GM12878 (cell line): ENCODE data around the gene MYOD1. TPM values are rescaled to one million over a fixed set of nuclear protein-coding genes. Genes with fewer than 3 reads are reported as not detected.

Experiments
- ATAC-seq: fragments of 200-7000 bp; cut with Tn5 transposase; 3 replicates; pipeline ENCODE4 v1.9.1; 2020; ENCODE audit warnings: mild to moderate bottlenecking, moderate library complexity
- BruUV-seq: library from RNA; stranded (reverse); fragments of 400-500 nt; replicated peaks from 2 replicates; lab custom pipeline; 2021; lab: Mats Ljungman, UMichigan
- CTCF ChIA-PET: fragments of 300-600 bp; sonication (Branson Sonifier 250); formaldehyde crosslinking; extraction: SDS; loops from one replicate; lab custom pipeline; 2021; ENCODE audit warnings: inconsistent platforms; lab: Yijun Ruan, JAX
- POLR2A ChIA-PET: fragments of 350-600 bp; formaldehyde crosslinking; extraction: SDS; loops from one replicate; lab custom pipeline; 2021; ENCODE audit warnings: inconsistent platforms; lab: Charles Lee
- RAD21 ChIA-PET: fragments of 300-600 bp; sonication (Branson Sonifier 250); formaldehyde crosslinking; loops from one replicate; lab custom pipeline; 2023; ENCODE audit warnings: antibody characterized with exemption; ENCODE audit not compliant: unreplicated experiment; lab: Charles Lee
- SMC1A ChIA-PET: fragments of 300-600 bp; sonication (Branson Sonifier 250); formaldehyde crosslinking; loops from one replicate; lab custom pipeline; 2023; ENCODE audit not compliant: unreplicated experiment, uncharacterized antibody; lab: Charles Lee
- DNase-seq: peaks from one replicate; pipeline ENCODE4 v3.0.0-alpha.2; 2011; ENCODE audit warnings: low read depth, low spot score
- FAIRE-seq: peaks from 3 replicates; lab custom pipeline; 2011; peaks lifted over from hg19 to GRCh38; lab: Jason Lieb, UNC
- H2AFZ ChIP-seq: 2 replicates; pipeline ENCODE4 v1.6.0; 2011; ENCODE audit warnings: low read depth, low read length, control low read depth; ENCODE audit not compliant: control insufficient read depth
- H3K27ac ChIP-seq: 2 replicates; pipeline ENCODE4 v1.5.1; 2011; ENCODE audit warnings: control low read depth; ENCODE audit not compliant: control insufficient read depth, insufficient read depth
- H3K27me3 ChIP-seq, 2 experiments: replicated peaks in 1 of 2; 2 replicates each; pipeline versions ENCODE4 v1.6.0 to v1.6.1; 2011; ENCODE audit warnings: low read length in 1 of 2; ENCODE audit not compliant: control insufficient read depth in 2 of 2, insufficient read depth in 2 of 2
- H3K36me3 ChIP-seq, 2 experiments: 2 replicates each; pipeline ENCODE4 v1.5.1; 2011; ENCODE audit warnings: low read length in 1 of 2; ENCODE audit not compliant: control insufficient read depth in 2 of 2, insufficient read depth in 2 of 2
- H3K4me1 ChIP-seq: 2 replicates; pipeline ENCODE4 v1.6.1; 2011; ENCODE audit warnings: mild to moderate bottlenecking, low read length, moderate library complexity, mixed read lengths; ENCODE audit not compliant: control insufficient read depth, insufficient read depth
- H3K4me2 ChIP-seq: 2 replicates; pipeline ENCODE4 v1.6.0; 2011; ENCODE audit warnings: control low read depth; ENCODE audit not compliant: control insufficient read depth, insufficient read depth
- H3K4me3 ChIP-seq: fragments of 200-600 bp; sonication (generic); 2 replicates; pipeline ENCODE4 v1.5.1; 2016
- H3K79me2 ChIP-seq: 2 replicates; pipeline ENCODE4 v1.6.0; 2011; ENCODE audit warnings: low read length; ENCODE audit not compliant: control insufficient read depth, insufficient read depth
- H3K9ac ChIP-seq: 2 replicates; pipeline ENCODE4 v1.8.0; 2011; ENCODE audit warnings: low read length, control low read depth, mixed read lengths; ENCODE audit not compliant: control insufficient read depth, insufficient read depth
- H3K9me3 ChIP-seq: replicated peaks from 3 replicates; pipeline ENCODE4 v1.5.1; 2011; ENCODE audit warnings: mild to moderate bottlenecking, low read length; ENCODE audit not compliant: control insufficient read depth, insufficient read depth
- H4K20me1 ChIP-seq: 2 replicates; pipeline ENCODE4 v1.6.0; 2011; ENCODE audit not compliant: control insufficient read depth, insufficient read depth
- CHD4 ChIP-seq: fragments of 200-600 bp; sonication (generic); IDR thresholded peaks from 2 replicates; pipeline ENCODE4 v1.6.1; 2016; ENCODE audit warnings: mild to moderate bottlenecking
- ESRRA ChIP-seq: IDR thresholded peaks from 2 replicates; pipeline ENCODE4 v1.6.1; 2012; ENCODE audit warnings: mild to moderate bottlenecking, low read length, improper control_type of control experiment
- EZH2 ChIP-seq: IDR thresholded peaks from 2 replicates; pipeline ENCODE4 v1.6.1; 2012; ENCODE audit warnings: low read depth, mild to moderate bottlenecking, control low read depth, inconsistent platforms, low read length, borderline replicate concordance; ENCODE audit not compliant: control insufficient read depth
- HCFC1 ChIP-seq: fragments of 150-350 bp; IDR thresholded peaks from 2 replicates; pipeline ENCODE4 v1.6.1; 2014; ENCODE audit warnings: low read length
- NRF1 ChIP-seq: conservative IDR thresholded peaks from 2 replicates; pipeline ENCODE4 v1.6.1; 2011; ENCODE audit warnings: mild to moderate bottlenecking, low read depth, low read length, improper control_type of control experiment
- RBBP5 ChIP-seq: fragments of 200-600 bp; sonication (generic); conservative IDR thresholded peaks from 2 replicates; pipeline ENCODE4 v1.6.1; 2016
- RFX5 ChIP-seq: IDR thresholded peaks from 2 replicates; pipeline ENCODE4 v1.6.1; 2011; ENCODE audit warnings: low read depth, low read length, improper control_type of control experiment
- STAT1 ChIP-seq: fragments of 450-650 bp; conservative IDR thresholded peaks from 2 replicates; pipeline ENCODE4 v1.6.1; 2014; ENCODE audit warnings: antibody characterized with exemption, mild to moderate bottlenecking
- TCF7 ChIP-seq: IDR thresholded peaks from 2 replicates; pipeline ENCODE4 v1.6.1; 2014; ENCODE audit warnings: antibody characterized with exemption, borderline replicate concordance
- YY1 ChIP-seq: IDR thresholded peaks from 2 replicates; pipeline ENCODE4 v1.6.1; 2011; ENCODE audit warnings: low read depth, mild to moderate bottlenecking, low read length
- WGBS: methylation state at CpG from one replicate; pipeline ENCODE4 v1.1.6; 2016; ENCODE audit warnings: low lambda C conversion rate; ENCODE audit not compliant: insufficient replicate concordance, insufficient coverage; ENCODE audit errors: missing lambda C conversion rate; 5-methylcytosine and 5-hydroxymethylcytosine counted together
- in situ Hi-C: fragments of 300-500 bp; cut with MboI; formaldehyde crosslinking; loops from 9 replicates; pipeline ENCODE4 v1.14.3; 2018; ENCODE audit warnings: mixed read lengths
- intact Hi-C: fragments of 100-400 bp; cut with micrococcal nuclease; formaldehyde crosslinking; loops from one replicate; pipeline ENCODE4 v1.14.2; 2022; ENCODE audit not compliant: unreplicated experiment
- polyA plus RNA-seq, 11 experiments: library from polyadenylated mRNA; depleted of rRNA in 4 of 11; unstranded in 6 of 11; stranded (reverse) in 5 of 11; fragments of >200 nt; fragmentation: Nextera tagmentation in 4 of 11; fragmentation: Illumina TruSeq in 1 of 11; extraction: Ambion mirVana in 4 of 11; extraction: Trizol in 1 of 11; gene quantifications; 1 replicate in 1 of 11; 2 replicates in 10 of 11; pipeline versions ENCODE4 v1.2.1 to v1.2.3, GENCODE V29; 2011 to 2016; ENCODE audit warnings: inconsistent platforms in 2 of 11, missing spikeins in 2 of 11, low read depth in 1 of 11
- total RNA-seq, 4 experiments: library from RNA; depleted of rRNA in 3 of 4; stranded (reverse); fragments of >200 nt in 3 of 4; fragmentation: Illumina TruSeq in 1 of 4; extraction: Trizol in 1 of 4; gene quantifications; 2 replicates each; pipeline versions ENCODE4 v1.2.1 to v1.2.3, GENCODE V29; 2013 to 2021
- TF ChIP-seq, protein P1 (sequence below): fragments of 450-650 bp; formaldehyde crosslinking; IDR thresholded peaks from 2 replicates; pipeline ENCODE4 v1.5.0; 2022; ENCODE audit warnings: mild to moderate bottlenecking, missing genetic modification characterization
- TF ChIP-seq, protein P2 (sequence below): fragments of 450-650 bp; IDR thresholded peaks from 2 replicates; pipeline ENCODE4 v1.6.1; 2017; ENCODE audit warnings: mild to moderate bottlenecking, low read depth, inconsistent platforms; ENCODE audit not compliant: poor library complexity, severe bottlenecking
- TF ChIP-seq, protein P3 (sequence below): IDR thresholded peaks from 2 replicates; pipeline ENCODE4 v1.6.1; 2011; ENCODE audit warnings: low read depth, low read length, improper control_type of control experiment, borderline replicate concordance

Gene MYOD1
- total and polyA plus RNA-seq, 10 of the 15 experiments (the other 5 are each of a cell fraction or from before 2014, with no cell fraction given) = not detected

DNA sequence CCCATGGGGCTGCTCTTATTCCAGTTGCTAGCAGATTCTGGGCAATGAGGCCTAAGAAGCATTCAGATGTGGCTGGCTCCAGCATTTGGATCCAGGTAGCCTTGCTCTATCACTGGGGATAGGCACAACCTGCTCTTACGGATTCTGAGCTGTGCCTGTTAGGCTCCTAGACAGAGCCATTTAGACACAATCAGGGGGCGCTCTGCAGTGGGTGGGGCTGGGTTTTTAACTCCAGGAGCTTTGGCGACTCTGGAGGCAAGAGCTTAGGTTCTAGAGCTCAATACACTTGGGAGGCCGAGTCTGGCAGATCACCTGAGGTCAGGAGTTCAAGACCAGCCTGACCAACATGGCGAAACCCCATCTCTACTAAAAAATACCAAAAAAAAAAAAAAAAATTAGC lies 47.2 kb downstream of the MYOD1 start:
- H3K79me2 ChIP-seq = no peaks in the 10 kb centered on the region
- intact Hi-C loops = no loop called here
- no peaks in the 10 kb centered on the region for H3K36me3 ChIP-seq
- TF ChIP-seq, protein P1, sequence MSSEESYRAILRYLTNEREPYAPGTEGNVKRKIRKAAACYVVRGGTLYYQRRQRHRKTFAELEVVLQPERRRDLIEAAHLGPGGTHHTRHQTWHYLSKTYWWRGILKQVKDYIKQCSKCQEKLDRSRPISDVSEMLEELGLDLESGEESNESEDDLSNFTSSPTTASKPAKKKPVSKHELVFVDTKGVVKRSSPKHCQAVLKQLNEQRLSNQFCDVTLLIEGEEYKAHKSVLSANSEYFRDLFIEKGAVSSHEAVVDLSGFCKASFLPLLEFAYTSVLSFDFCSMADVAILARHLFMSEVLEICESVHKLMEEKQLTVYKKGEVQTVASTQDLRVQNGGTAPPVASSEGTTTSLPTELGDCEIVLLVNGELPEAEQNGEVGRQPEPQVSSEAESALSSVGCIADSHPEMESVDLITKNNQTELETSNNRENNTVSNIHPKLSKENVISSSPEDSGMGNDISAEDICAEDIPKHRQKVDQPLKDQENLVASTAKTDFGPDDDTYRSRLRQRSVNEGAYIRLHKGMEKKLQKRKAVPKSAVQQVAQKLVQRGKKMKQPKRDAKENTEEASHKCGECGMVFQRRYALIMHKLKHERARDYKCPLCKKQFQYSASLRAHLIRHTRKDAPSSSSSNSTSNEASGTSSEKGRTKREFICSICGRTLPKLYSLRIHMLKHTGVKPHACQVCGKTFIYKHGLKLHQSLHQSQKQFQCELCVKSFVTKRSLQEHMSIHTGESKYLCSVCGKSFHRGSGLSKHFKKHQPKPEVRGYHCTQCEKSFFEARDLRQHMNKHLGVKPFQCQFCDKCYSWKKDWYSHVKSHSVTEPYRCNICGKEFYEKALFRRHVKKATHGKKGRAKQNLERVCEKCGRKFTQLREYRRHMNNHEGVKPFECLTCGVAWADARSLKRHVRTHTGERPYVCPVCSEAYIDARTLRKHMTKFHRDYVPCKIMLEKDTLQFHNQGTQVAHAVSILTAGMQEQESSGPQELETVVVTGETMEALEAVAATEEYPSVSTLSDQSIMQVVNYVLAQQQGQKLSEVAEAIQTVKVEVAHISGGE (CRISPR knock-in tag) = no peak
- TF ChIP-seq YY1 = no peak
- TF ChIP-seq CHD4 = no peak
- no peak for TF ChIP-seq RBBP5
- no peak for TF ChIP-seq NRF1
- TF ChIP-seq, protein P2, sequence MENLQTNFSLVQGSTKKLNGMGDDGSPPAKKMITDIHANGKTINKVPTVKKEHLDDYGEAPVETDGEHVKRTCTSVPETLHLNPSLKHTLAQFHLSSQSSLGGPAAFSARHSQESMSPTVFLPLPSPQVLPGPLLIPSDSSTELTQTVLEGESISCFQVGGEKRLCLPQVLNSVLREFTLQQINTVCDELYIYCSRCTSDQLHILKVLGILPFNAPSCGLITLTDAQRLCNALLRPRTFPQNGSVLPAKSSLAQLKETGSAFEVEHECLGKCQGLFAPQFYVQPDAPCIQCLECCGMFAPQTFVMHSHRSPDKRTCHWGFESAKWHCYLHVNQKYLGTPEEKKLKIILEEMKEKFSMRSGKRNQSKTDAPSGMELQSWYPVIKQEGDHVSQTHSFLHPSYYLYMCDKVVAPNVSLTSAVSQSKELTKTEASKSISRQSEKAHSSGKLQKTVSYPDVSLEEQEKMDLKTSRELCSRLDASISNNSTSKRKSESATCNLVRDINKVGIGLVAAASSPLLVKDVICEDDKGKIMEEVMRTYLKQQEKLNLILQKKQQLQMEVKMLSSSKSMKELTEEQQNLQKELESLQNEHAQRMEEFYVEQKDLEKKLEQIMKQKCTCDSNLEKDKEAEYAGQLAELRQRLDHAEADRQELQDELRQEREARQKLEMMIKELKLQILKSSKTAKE = no peak
- no peak for TF ChIP-seq STAT1
- TF ChIP-seq, protein P3, sequence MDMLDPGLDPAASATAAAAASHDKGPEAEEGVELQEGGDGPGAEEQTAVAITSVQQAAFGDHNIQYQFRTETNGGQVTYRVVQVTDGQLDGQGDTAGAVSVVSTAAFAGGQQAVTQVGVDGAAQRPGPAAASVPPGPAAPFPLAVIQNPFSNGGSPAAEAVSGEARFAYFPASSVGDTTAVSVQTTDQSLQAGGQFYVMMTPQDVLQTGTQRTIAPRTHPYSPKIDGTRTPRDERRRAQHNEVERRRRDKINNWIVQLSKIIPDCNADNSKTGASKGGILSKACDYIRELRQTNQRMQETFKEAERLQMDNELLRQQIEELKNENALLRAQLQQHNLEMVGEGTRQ = no peak
- TF ChIP-seq RFX5 = no peak
- no peak for TF ChIP-seq HCFC1
- TF ChIP-seq EZH2 = no peak
- TF ChIP-seq TCF7 = no peak
- TF ChIP-seq ESRRA = no peak
- H3K9ac ChIP-seq = no peak overlapping the region
- CTCF ChIA-PET = interaction anchor here (1.1 kb wide), 1 partner anchor 212 kb away, joined by 5 read pairs; no protein-coding TSS in a partner anchor
- 38% methylated on average over 5 of the region's 5 CpGs for WGBS
- no peaks in the 10 kb centered on the region for H3K4me1 ChIP-seq
- no peak for DNase-seq
- H3K4me2 ChIP-seq = no peak overlapping the region
- BruUV-seq = no TSS peak
- POLR2A ChIA-PET = no interaction called here
- ATAC-seq = no peak
- no peak overlapping the region for H3K4me3 ChIP-seq
- no peak overlapping the region for H2AFZ ChIP-seq
- RAD21 ChIA-PET = no interaction called here
- no peaks in the 10 kb centered on the region for H3K27me3 ChIP-seq
- FAIRE-seq = no peak
- no peaks in the 10 kb centered on the region for H3K9me3 ChIP-seq
- SMC1A ChIA-PET = no interaction called here
- H4K20me1 ChIP-seq = no peaks in the 10 kb centered on the region
- in situ Hi-C loops = no loop called here
- no peak overlapping the region for H3K27ac ChIP-seq
